Neural cell (in vitro differentiated cells): ENCODE measurements around the gene ART1. TPM values are rescaled to one million over a fixed set of nuclear protein-coding genes. Genes with fewer than 3 reads are reported as not detected.
"Not testable (repeated sequence)": the region's sequence is repeated elsewhere in the genome, so short reads cannot be mapped to it uniquely, and the experiment has no call there.

Experiments
- H2AFZ ChIP-seq: fragments of 200-600, 300-800 bp; sonication (generic), shearing (Covaris generic); 2 replicates; pipeline ENCODE4 v1.6.0; 2014; ENCODE audit warnings: low read depth, mild to moderate bottlenecking, antibody characterized with exemption, low read length, moderate library complexity
- H3F3A ChIP-seq: fragments of 200-600 bp; shearing (Covaris generic); 2 replicates; pipeline ENCODE4 v1.6.1; 2016; ENCODE audit warnings: mild to moderate bottlenecking, moderate library complexity, mixed read lengths, antibody characterized with exemption, low read length; ENCODE audit not compliant: insufficient read depth, poor library complexity, severe bottlenecking
- H3K27ac ChIP-seq: fragments of 200-600, 300-800 bp; sonication (generic), shearing (Covaris generic); 2 replicates; pipeline ENCODE4 v1.5.1; 2014; ENCODE audit warnings: mild to moderate bottlenecking, low read length, moderate library complexity
- H3K27me3 ChIP-seq: fragments of 300-800, 200-600 bp; sonication (generic), shearing (Covaris generic); 2 replicates; pipeline ENCODE4 v1.6.0; 2014; ENCODE audit warnings: mild to moderate bottlenecking, low read depth, low read length, moderate library complexity; ENCODE audit not compliant: insufficient read depth
- H3K36me3 ChIP-seq: fragments of 300-800, 200-600 bp; sonication (generic), shearing (Covaris generic); 2 replicates; pipeline ENCODE4 v1.5.1; 2014; ENCODE audit warnings: mild to moderate bottlenecking, antibody characterized with exemption, low read length, moderate library complexity; ENCODE audit not compliant: insufficient read depth
- H3K4me2 ChIP-seq: fragments of 300-800, 200-600 bp; sonication (generic), shearing (Covaris generic); 2 replicates; pipeline ENCODE4 v1.6.0; 2014; ENCODE audit warnings: mild to moderate bottlenecking, low read length
- H3K4me3 ChIP-seq: fragments of 300-800, 200-600 bp; sonication (generic), shearing (Covaris generic); 2 replicates; pipeline ENCODE4 v1.5.1; 2014; ENCODE audit warnings: mild to moderate bottlenecking, low read length, moderate library complexity
- H3K79me2 ChIP-seq: fragments of 200-600 bp; shearing (Covaris generic); replicated peaks from 2 replicates; pipeline ENCODE4 v1.6.0; 2014; ENCODE audit warnings: mild to moderate bottlenecking, low read length, moderate library complexity; ENCODE audit not compliant: insufficient read depth
- H3K9ac ChIP-seq: fragments of 300-800, 200-600 bp; sonication (generic), shearing (Covaris generic); 2 replicates; pipeline ENCODE4 v1.6.1; 2016; ENCODE audit warnings: mild to moderate bottlenecking, low read length, mixed read lengths
- H3K9me2 ChIP-seq: fragments of 200-600 bp; shearing (Covaris generic); 2 replicates; pipeline ENCODE4 v1.6.1; 2016; ENCODE audit warnings: mild to moderate bottlenecking, low read length, mixed read lengths; ENCODE audit not compliant: insufficient read depth
- H3K9me3 ChIP-seq: fragments of 200-600, 300-800 bp; sonication (generic), shearing (Covaris generic); 2 replicates; pipeline ENCODE4 v1.6.1; 2016; ENCODE audit warnings: mild to moderate bottlenecking, mixed run types, low read length, moderate library complexity, mixed read lengths
- H4K20me1 ChIP-seq: fragments of 200-600 bp; shearing (Covaris generic); 2 replicates; pipeline ENCODE4 v1.6.1; 2016; ENCODE audit warnings: mild to moderate bottlenecking, mixed run types; ENCODE audit not compliant: insufficient read depth
- EP300 ChIP-seq: fragments of 450-650 bp; conservative IDR thresholded peaks from 2 replicates; pipeline ENCODE4 v1.6.1; 2014; ENCODE audit warnings: antibody characterized with exemption, mild to moderate bottlenecking, moderate library complexity; ENCODE audit not compliant: poor library complexity, severe bottlenecking
- EZH2 ChIP-seq: fragments of 200-600, 300-800 bp; shearing (Covaris generic), sonication (generic); IDR thresholded peaks from 2 replicates; pipeline ENCODE4 v1.6.1; 2014; ENCODE audit warnings: antibody characterized with exemption, low read length, borderline replicate concordance, mild to moderate bottlenecking; ENCODE audit not compliant: insufficient read depth, poor library complexity, severe bottlenecking
- MXI1 ChIP-seq: fragments of 450-650 bp; conservative IDR thresholded peaks from 2 replicates; pipeline ENCODE4 v1.6.1; 2014; ENCODE audit warnings: antibody characterized with exemption, mild to moderate bottlenecking; ENCODE audit not compliant: poor library complexity, severe bottlenecking
- POLR2AphosphoS5 ChIP-seq: IDR thresholded peaks from 2 replicates; pipeline ENCODE4 v1.6.1; 2012
- RAD21 ChIP-seq: fragments of 450-650 bp; conservative IDR thresholded peaks from 2 replicates; pipeline ENCODE4 v1.6.1; 2014; ENCODE audit warnings: antibody characterized with exemption, mild to moderate bottlenecking, moderate library complexity
- SMC3 ChIP-seq: fragments of 450-650 bp; conservative IDR thresholded peaks from 2 replicates; pipeline ENCODE4 v1.6.1; 2014; ENCODE audit warnings: antibody characterized with exemption, mild to moderate bottlenecking, moderate library complexity; ENCODE audit not compliant: poor library complexity
- TAF1 ChIP-seq: IDR thresholded peaks from 2 replicates; pipeline ENCODE4 v1.6.1; 2012; ENCODE audit warnings: low read depth
- polyA minus RNA-seq: library from RNA; depleted of rRNA, polyadenylated mRNA; stranded (reverse); fragments of >200 nt; gene quantifications from 2 replicates; pipeline ENCODE4 v1.2.3, GENCODE V29; 2014
- polyA plus RNA-seq: library from polyadenylated mRNA; depleted of rRNA; stranded (reverse); fragments of >200 nt; gene quantifications from 2 replicates; pipeline ENCODE4 v1.2.3, GENCODE V29; 2014
- TF ChIP-seq, protein P1 (sequence below): IDR thresholded peaks from 2 replicates; pipeline ENCODE4 v1.6.1; 2012; ENCODE audit warnings: borderline replicate concordance
- TF ChIP-seq, protein P2 (sequence below): fragments of 450-650 bp; IDR thresholded peaks from 2 replicates; pipeline ENCODE4 v1.5.1; 2014; ENCODE audit warnings: antibody characterized with exemption, mild to moderate bottlenecking, moderate library complexity; ENCODE audit not compliant: poor library complexity, severe bottlenecking

The ART1 gene, protein sequence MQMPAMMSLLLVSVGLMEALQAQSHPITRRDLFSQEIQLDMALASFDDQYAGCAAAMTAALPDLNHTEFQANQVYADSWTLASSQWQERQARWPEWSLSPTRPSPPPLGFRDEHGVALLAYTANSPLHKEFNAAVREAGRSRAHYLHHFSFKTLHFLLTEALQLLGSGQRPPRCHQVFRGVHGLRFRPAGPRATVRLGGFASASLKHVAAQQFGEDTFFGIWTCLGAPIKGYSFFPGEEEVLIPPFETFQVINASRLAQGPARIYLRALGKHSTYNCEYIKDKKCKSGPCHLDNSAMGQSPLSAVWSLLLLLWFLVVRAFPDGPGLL
- polyA plus RNA-seq = not detected in 2 replicates
- not detected in 2 replicates for polyA minus RNA-seq

DNA sequence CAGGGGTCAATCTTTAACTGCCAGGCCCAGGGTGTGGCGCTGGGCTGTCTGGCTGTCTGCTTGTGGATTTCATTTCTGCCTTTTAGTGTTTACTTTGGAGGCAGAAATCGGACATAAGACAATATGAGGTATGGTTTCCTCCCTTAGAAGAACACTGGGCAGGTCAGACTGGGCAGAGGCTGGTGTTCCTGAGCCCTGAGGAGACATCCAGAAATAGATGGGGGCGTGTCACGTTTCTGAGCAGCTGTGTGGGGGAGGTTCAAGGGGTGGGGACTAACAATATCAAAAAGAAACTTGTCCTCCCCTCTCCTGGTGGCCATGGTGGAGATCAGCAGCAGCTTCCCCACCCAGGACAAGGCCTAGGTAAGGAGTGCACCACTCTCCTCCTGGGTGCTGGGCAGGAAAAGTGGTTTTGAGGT is at the start of gene ART1:
ART1 (plus strand) TSS at position 312 of the 419 bp plus-strand sequence. CDS start 14,086 bp downstream, outside the sequence.
- no peak within 1 kb of the TSS for H3K4me3 ChIP-seq
- no peaks in the 10 kb centered on the region for H3K9me3 ChIP-seq
- no peaks in the 10 kb centered on the region for H3K9me2 ChIP-seq
- no peak within 1 kb of the TSS for H3K9ac ChIP-seq
- no peak within 1 kb of the TSS for H3K4me2 ChIP-seq
- TF ChIP-seq POLR2AphosphoS5 = no peak
- TF ChIP-seq, protein P1, sequence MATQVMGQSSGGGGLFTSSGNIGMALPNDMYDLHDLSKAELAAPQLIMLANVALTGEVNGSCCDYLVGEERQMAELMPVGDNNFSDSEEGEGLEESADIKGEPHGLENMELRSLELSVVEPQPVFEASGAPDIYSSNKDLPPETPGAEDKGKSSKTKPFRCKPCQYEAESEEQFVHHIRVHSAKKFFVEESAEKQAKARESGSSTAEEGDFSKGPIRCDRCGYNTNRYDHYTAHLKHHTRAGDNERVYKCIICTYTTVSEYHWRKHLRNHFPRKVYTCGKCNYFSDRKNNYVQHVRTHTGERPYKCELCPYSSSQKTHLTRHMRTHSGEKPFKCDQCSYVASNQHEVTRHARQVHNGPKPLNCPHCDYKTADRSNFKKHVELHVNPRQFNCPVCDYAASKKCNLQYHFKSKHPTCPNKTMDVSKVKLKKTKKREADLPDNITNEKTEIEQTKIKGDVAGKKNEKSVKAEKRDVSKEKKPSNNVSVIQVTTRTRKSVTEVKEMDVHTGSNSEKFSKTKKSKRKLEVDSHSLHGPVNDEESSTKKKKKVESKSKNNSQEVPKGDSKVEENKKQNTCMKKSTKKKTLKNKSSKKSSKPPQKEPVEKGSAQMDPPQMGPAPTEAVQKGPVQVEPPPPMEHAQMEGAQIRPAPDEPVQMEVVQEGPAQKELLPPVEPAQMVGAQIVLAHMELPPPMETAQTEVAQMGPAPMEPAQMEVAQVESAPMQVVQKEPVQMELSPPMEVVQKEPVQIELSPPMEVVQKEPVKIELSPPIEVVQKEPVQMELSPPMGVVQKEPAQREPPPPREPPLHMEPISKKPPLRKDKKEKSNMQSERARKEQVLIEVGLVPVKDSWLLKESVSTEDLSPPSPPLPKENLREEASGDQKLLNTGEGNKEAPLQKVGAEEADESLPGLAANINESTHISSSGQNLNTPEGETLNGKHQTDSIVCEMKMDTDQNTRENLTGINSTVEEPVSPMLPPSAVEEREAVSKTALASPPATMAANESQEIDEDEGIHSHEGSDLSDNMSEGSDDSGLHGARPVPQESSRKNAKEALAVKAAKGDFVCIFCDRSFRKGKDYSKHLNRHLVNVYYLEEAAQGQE = no peak
- no peak for TF ChIP-seq EZH2
- TF ChIP-seq EP300 = no peak
- TF ChIP-seq SMC3 = no peak
- no peak for TF ChIP-seq RAD21
- TF ChIP-seq, protein P2, sequence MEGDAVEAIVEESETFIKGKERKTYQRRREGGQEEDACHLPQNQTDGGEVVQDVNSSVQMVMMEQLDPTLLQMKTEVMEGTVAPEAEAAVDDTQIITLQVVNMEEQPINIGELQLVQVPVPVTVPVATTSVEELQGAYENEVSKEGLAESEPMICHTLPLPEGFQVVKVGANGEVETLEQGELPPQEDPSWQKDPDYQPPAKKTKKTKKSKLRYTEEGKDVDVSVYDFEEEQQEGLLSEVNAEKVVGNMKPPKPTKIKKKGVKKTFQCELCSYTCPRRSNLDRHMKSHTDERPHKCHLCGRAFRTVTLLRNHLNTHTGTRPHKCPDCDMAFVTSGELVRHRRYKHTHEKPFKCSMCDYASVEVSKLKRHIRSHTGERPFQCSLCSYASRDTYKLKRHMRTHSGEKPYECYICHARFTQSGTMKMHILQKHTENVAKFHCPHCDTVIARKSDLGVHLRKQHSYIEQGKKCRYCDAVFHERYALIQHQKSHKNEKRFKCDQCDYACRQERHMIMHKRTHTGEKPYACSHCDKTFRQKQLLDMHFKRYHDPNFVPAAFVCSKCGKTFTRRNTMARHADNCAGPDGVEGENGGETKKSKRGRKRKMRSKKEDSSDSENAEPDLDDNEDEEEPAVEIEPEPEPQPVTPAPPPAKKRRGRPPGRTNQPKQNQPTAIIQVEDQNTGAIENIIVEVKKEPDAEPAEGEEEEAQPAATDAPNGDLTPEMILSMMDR = no peak
- TF ChIP-seq TAF1 = no peak
- no peak for TF ChIP-seq MXI1
- H4K20me1 ChIP-seq = no peaks in the 10 kb centered on the region
- H3K36me3 ChIP-seq = no peaks in the 10 kb centered on the region
- H3K27me3 ChIP-seq = peaks cover 18% of the 10 kb centered on the region
- no peak within 1 kb of the TSS for H2AFZ ChIP-seq
- H3K27ac ChIP-seq = no peak within 1 kb of the TSS
- H3F3A ChIP-seq = no peaks in the 10 kb centered on the region
- no peaks in the 10 kb centered on the region for H3K79me2 ChIP-seq

DNA sequence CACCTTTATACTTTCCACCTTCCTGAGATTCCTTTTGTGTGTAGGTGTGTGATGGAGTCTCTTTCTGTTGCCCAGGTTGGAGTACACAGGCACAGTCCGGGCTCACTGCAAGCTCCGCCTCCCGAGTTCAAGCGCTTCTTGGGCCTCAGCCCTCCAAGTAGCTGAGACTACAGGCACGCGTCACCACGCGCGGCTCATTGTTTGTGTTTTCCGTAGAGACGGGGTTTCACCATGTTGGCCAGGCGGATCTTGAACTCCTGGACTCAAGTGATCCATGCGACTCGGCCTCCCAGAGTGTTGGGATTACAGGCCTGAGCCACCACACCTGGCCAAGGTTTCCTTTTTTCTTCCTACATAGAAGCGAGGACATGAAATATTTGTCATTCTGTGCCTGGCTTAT is 47.2 kb upstream of the ART1 start:
- not testable (repeated sequence) for H3K36me3 ChIP-seq, H3K79me2 ChIP-seq, H4K20me1 ChIP-seq, H3K27me3 ChIP-seq, H3K27ac ChIP-seq, H2AFZ ChIP-seq, H3K4me3 ChIP-seq, H3K9me2 ChIP-seq, H3K9ac ChIP-seq, H3K9me3 ChIP-seq, H3F3A ChIP-seq, H3K4me2 ChIP-seq

DNA sequence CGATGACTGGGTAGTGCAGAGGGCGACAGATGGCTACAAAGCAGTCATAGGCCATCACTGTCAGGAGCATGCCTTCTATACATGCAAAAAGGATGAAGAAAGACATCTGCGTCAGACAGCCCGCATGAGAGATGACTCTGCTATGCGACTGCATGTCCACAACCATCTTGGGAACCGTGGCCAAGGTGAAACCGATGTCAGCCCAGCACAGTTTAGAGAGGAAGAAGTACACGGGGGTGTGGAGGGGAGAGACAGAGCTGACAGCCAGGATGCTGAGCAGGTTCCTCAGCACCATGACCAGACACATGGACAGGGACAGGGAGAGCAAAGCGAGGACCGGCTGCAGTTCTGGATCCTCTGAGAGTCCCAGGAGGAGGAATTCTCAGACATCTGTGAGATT is 44.7 kb upstream of the ART1 start:
- not testable (repeated sequence) for H3K4me2 ChIP-seq, H2AFZ ChIP-seq

More for the DNA sequence above, 44.7 kb upstream of the ART1 start:
- not testable (repeated sequence) for H3K36me3 ChIP-seq, H4K20me1 ChIP-seq, H3K9ac ChIP-seq, H3F3A ChIP-seq, H3K9me3 ChIP-seq, H3K27ac ChIP-seq, H3K9me2 ChIP-seq, H3K4me3 ChIP-seq, H3K79me2 ChIP-seq, H3K27me3 ChIP-seq
